ENCODE results near the gene MAN1C1.
A peak's percentile ranks its signal among the peaks of the same experiment; 100 is the strongest.

The MAN1C1 gene

DNA sequence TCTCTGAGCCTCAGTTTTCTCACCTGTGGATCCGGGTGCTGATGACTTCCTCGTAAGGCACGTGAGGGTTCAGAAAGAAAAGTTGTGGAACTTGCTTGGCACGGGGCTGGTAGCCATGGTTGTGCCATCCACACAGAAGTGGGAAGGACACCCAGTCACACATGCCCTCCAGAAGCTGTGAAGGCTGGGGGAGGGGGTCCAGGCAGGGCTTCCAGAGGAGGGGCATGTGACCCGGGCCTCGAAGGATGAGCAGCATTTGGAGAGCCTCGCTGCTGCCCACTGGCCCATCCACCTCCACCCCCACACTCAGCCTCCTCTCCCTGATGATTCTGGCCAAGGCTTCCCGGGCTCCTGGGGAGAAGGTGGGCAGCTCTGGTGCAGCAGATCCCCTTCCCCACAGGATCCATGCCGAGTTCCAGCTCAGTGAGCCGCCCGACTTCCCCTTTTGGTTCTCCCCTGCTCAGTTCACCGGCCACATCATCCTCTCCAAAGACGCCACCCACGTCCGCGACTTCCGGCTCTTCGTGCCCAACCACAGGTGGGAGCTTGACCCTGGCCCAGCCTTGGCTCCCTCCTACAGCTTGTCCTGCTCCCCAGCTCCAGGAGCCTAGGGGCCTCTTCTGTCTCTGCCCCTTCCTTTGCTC is 192.8 kb downstream of the MAN1C1 start:
- DNase-seq (ENCODE audit: insufficient read length, low spot score) (no peak), FAIRE-seq (peak; percentile 77)
- peak; percentile 94 for TF ChIP-seq SPI1 (IDR thresholded peaks at IDR 0.05; ENCODE audit: low read depth, low read length)
- TF ChIP-seq POU2F2 (IDR thresholded peaks at IDR 0.05; ENCODE audit: low read depth, low read length) = no peak

DNA sequence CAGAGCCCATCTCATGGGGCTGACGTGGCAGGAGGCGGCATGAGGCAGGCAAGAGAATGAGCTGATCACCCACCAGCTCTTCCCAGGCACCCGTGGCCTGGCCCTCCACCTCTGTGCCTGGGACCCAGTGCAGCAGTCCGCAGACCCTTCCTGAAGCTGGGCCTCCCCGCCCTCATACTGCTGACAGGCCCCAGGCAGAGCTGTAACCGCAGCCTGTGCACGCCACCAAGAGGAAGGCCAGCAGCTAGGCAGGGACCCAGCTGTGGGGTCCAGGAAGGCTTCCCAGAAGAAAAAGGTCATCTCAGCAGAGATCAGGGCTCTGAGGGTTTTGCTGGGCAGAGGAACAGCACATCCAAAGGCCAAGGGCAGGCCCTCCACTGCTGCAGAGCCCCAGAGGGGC is 193.3 kb downstream of the MAN1C1 start:
- DNase-seq (ENCODE audit: insufficient read length, low spot score) = no peak
- TF ChIP-seq POU2F2 (IDR thresholded peaks at IDR 0.05; ENCODE audit: low read depth, low read length) (no peak), POLR2AphosphoS5 (IDR thresholded peaks at IDR 0.05; ENCODE audit: low read depth, low read length) (no peak), POLR2A (IDR thresholded peaks at IDR 0.05; ENCODE audit: low read depth, low read length) (no peak), PAX5 (IDR thresholded peaks at IDR 0.05; ENCODE audit: insufficient read depth, low read length, severe bottlenecking) (no peak), SPI1 (IDR thresholded peaks at IDR 0.05; ENCODE audit: low read depth, low read length) (no peak)
- FAIRE-seq = peak; percentile 28

DNA sequence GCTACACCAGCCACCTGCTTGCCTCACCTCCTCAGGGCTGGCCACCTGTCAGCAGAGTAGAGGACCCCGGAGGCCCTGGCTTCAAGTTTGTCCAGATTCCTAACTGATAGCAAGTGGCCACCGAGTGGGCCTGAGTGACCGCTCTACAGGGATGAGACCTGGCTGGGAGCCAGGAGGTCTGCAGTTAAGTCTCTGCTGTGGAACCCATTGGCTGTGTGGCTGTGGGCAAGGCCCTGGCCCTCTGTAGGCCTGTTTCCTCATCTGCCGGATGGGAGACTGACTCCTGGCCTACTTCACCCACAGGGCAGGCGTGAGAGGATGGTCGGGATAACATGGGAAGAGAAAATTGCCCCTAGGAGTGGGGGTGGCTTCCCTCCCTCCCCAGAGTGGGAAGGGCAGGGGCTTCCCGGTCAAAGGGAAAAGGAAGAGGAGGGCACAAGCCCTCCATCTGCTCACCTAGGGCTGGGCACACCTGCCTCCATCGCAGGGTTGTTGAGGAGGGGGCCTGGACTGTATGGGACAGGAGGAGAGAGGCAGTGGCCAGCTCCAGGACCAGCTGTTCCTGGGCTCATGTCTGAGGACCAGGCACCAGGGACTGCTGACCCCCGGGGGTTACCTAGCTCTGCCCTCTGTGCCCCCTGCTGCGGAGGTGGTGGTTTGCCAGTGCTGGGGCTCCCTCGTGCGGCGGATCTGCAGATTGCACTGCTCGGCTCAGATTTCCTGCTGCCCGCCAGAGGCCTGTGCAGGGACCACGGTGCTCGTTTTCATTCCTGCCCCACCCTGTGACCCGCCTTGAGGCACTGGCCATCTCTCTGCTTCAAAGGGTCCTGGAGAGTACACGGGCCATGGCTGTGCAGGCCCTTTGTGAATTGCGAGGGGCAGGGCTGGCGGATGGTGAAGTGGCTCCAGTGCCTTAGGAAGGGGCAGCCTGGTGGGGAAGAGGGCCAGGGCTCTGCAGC is 194.0 kb downstream of the MAN1C1 start:
- DNase-seq (ENCODE audit: insufficient read length, low spot score) (peak; percentile 79), FAIRE-seq (peak; percentile 94)
- TF ChIP-seq PAX5 (IDR thresholded peaks at IDR 0.05; ENCODE audit: insufficient read depth, low read length, severe bottlenecking) = no peak
- TF ChIP-seq TAF1 (IDR thresholded peaks at IDR 0.05; ENCODE audit: low read depth, low read length) = no peak
- TF ChIP-seq POLR2AphosphoS5 (IDR thresholded peaks at IDR 0.05; ENCODE audit: low read depth, low read length) = no peak
- TF ChIP-seq POLR2A (IDR thresholded peaks at IDR 0.05; ENCODE audit: low read depth, low read length) = no peak
- TF ChIP-seq POU2F2 (IDR thresholded peaks at IDR 0.05; ENCODE audit: low read depth, low read length) = peak; percentile 32; the same call in 1 of the 2 replicates

DNA sequence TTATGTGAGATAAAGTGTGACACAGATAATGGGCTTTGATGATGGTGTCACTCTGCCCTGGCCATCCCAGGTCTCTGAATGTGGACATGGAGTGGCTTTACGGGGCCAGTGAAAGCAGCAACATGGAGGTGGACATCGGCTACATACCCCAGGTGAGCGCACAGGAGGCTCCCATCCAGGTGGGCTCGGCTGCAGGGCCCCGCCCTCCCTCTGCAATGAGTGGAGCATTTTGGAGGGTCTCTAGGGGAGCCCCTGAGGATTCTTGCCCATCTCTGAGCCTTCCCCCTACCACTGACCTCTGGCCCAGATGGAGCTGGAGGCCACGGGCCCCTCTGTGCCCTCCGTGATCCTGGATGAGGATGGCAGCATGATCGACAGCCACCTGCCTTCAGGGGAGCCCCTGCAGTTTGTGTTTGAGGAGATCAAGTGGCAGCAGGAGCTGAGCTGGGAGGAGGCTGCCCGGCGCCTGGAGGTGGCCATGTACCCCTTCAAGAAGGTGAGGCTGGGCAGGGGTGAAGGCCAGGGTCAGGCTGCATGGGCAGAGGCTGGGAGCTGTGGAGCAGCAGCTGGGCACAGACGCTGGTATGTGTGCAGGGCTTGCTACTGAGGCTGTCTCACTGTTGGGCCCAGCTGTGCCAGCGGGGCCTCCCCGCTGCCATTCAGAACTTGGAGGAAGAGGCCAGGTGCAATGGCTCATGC is 194.9 kb downstream of the MAN1C1 start:
- TF ChIP-seq POU2F2 (IDR thresholded peaks at IDR 0.05; ENCODE audit: low read depth, low read length) = no peak
- TF ChIP-seq POLR2AphosphoS5 (IDR thresholded peaks at IDR 0.05; ENCODE audit: low read depth, low read length) = no peak
- no peak for TF ChIP-seq TAF1 (IDR thresholded peaks at IDR 0.05; ENCODE audit: low read depth, low read length)
- TF ChIP-seq PAX5 (IDR thresholded peaks at IDR 0.05; ENCODE audit: insufficient read depth, low read length, severe bottlenecking) = no peak
- no peak for TF ChIP-seq POLR2A (IDR thresholded peaks at IDR 0.05; ENCODE audit: low read depth, low read length)
- no peak for TF ChIP-seq SPI1 (IDR thresholded peaks at IDR 0.05; ENCODE audit: low read depth, low read length)
- FAIRE-seq = no peak
- no peak for DNase-seq (ENCODE audit: insufficient read length, low spot score)

DNA sequence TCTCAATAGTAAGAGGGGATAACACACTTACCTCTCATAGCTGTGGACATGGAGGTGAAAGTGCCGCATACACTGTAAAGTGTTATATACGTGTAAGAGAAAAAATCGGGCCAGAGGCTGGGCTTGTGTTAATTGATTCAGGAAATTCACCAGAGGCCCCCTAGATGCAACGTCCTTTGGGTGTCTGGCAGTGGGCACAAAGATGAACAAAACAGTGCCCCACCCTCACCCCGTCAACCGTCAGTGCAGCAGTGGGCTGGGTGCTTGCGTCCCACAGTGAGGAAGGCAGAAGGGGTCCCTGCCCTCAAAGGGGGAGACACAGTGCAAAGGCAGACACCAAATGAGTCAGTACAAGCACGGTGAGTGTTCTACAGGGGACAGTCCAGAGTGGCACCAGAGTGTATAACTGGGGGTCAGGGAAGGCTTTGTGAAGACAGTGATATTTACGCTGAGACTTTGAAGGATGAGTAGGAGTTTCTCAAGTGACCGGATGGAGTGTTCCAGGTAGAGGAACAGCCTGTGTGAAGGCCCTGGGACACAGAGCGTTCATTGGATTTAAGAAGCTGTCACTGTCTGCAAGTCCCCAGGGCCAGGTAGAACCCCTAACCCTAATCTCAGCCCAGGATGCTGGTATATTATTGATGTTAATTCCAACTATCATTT is 196.6 kb downstream of the MAN1C1 start:
- no peak for TF ChIP-seq TAF1 (IDR thresholded peaks at IDR 0.05; ENCODE audit: low read depth, low read length)
- TF ChIP-seq POU2F2 (IDR thresholded peaks at IDR 0.05; ENCODE audit: low read depth, low read length) = no peak
- no peak for TF ChIP-seq PAX5 (IDR thresholded peaks at IDR 0.05; ENCODE audit: insufficient read depth, low read length, severe bottlenecking)
- no peak for TF ChIP-seq POLR2A (IDR thresholded peaks at IDR 0.05; ENCODE audit: low read depth, low read length)
- TF ChIP-seq SPI1 (IDR thresholded peaks at IDR 0.05; ENCODE audit: low read depth, low read length) = no peak
- TF ChIP-seq POLR2AphosphoS5 (IDR thresholded peaks at IDR 0.05; ENCODE audit: low read depth, low read length) = no peak
- no peak for DNase-seq (ENCODE audit: insufficient read length, low spot score)
- no peak for FAIRE-seq

DNA sequence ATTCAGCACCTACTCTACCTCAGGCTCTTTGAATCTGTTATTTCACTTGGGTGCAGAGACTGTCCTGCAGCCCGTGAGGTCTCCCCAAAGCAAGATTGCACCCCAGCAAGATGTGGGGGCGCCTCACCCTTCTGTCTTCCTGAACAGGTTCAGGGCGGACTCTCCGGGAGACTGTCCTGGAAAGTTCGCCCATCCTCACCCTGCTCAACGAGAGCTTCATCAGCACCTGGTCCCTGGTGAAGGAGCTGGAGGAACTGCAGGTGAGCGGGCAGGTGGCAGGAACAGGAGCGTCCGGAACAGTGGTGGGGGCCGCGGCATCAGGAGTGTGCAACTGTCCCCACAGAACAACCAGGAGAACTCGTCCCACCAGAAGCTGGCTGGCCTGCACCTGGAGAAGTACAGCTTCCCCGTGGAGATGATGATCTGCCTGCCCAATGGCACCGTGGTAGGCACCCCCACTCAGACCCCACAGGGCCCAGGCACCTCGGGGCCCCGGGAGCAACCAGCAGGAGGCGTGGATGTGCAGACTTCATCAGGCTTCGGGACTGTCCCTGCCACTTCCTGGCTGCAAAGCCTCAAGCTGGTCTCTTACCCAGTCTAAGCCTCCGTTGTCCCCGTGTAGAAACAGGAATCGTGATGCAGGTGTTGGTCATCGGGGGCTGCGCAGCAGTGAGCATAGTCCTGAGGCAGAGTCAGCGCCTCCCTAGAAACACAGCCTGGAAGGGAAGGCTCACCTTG is 197.3 kb downstream of the MAN1C1 start:
- TF ChIP-seq POLR2AphosphoS5 (IDR thresholded peaks at IDR 0.05; ENCODE audit: low read depth, low read length) (no peak), SPI1 (IDR thresholded peaks at IDR 0.05; ENCODE audit: low read depth, low read length) (peak; percentile 20; the same call in 1 of the 2 replicates), TAF1 (IDR thresholded peaks at IDR 0.05; ENCODE audit: low read depth, low read length) (no peak)
- DNase-seq (ENCODE audit: insufficient read length, low spot score) (no peak), FAIRE-seq (no peak)

DNA sequence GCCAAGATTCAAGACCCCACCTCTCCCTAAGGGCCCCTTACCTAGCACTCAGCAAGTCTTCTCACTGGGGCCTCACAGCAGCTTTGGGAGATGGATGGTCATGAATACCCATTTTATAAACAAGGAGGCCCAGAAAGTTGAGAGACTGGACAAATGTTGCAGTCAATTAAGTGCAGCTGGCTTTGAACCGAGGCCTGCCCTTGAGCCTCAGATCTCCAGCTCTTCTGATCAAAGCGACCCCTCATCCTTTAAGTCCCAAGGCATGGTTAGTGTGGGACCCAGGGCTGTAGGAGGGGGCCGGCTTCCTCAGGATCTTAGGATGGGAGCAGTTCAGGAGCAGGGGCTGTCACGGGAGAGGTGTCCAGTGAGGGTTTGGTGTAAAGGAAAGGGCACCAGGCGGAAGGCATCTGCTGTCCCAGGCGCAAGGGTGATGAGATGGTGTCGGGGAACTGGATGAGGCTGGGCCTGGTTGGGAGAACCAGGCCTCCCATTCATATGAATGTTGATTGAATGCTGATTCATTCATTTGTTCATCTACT is 198.0 kb downstream of the MAN1C1 start:
- no peak for TF ChIP-seq PAX5 (IDR thresholded peaks at IDR 0.05; ENCODE audit: insufficient read depth, low read length, severe bottlenecking)
- no peak for TF ChIP-seq POU2F2 (IDR thresholded peaks at IDR 0.05; ENCODE audit: low read depth, low read length)
- no peak for TF ChIP-seq SPI1 (IDR thresholded peaks at IDR 0.05; ENCODE audit: low read depth, low read length)
- no peak for TF ChIP-seq POLR2AphosphoS5 (IDR thresholded peaks at IDR 0.05; ENCODE audit: low read depth, low read length)
- TF ChIP-seq TAF1 (IDR thresholded peaks at IDR 0.05; ENCODE audit: low read depth, low read length) = no peak
- no peak for TF ChIP-seq POLR2A (IDR thresholded peaks at IDR 0.05; ENCODE audit: low read depth, low read length)
- DNase-seq (ENCODE audit: insufficient read length, low spot score) (no peak), FAIRE-seq (no peak)

DNA sequence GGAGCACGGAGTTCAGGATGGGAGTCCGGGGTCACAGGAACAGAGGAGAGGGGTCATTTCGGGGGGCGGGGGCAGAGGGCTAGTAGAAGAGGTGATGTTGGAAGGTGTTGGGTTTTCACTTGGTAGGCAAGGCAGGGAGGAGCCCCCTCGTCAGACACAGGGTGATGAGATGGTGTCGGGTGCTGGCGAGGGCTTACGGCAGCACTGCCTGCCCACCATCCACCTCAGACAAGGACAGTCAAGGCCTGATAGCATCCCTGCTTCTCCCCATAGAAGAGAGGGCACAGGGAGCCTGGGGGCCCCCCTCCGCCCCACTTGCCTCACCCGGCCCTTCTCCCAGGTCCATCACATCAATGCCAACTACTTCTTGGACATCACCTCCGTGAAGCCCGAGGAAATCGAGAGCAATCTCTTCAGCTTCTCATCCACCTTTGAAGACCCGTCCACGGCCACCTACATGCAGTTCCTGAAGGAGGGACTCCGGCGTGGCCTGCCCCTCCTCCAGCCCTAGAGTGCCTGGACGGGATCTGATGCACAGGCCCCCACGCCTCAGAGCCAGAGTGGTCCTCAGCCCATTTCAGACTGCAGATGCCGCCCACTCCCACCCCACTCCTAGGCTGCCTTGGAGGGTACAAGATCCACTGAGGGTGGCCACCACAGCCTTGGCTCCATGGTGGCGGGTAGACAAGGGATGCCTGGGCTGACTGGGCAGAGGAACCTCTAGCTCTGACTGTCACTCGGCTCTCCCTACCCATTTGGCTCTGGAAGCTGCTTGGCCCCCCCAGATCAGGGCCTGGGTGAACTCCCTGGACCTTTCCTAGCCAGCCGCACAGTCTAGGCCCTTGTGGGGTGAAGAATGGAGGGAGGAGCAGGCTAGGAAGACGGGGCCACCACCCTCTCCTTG is 198.9 kb downstream of the MAN1C1 start:
- TF ChIP-seq PAX5 (IDR thresholded peaks at IDR 0.05; ENCODE audit: insufficient read depth, low read length, severe bottlenecking) (no peak), SPI1 (IDR thresholded peaks at IDR 0.05; ENCODE audit: low read depth, low read length) (no peak), POLR2AphosphoS5 (IDR thresholded peaks at IDR 0.05; ENCODE audit: low read depth, low read length) (no peak), POU2F2 (IDR thresholded peaks at IDR 0.05; ENCODE audit: low read depth, low read length) (no peak), POLR2A (IDR thresholded peaks at IDR 0.05; ENCODE audit: low read depth, low read length) (no peak), TAF1 (IDR thresholded peaks at IDR 0.05; ENCODE audit: low read depth, low read length) (no peak)
- DNase-seq (ENCODE audit: insufficient read length, low spot score) (no peak), FAIRE-seq (no peak)

All from GM12891 (cell line).